ENCODE results near the gene AKT3.
A peak's percentile ranks its signal among the peaks of the same experiment; 100 is the strongest.

The AKT3 gene

DNA sequence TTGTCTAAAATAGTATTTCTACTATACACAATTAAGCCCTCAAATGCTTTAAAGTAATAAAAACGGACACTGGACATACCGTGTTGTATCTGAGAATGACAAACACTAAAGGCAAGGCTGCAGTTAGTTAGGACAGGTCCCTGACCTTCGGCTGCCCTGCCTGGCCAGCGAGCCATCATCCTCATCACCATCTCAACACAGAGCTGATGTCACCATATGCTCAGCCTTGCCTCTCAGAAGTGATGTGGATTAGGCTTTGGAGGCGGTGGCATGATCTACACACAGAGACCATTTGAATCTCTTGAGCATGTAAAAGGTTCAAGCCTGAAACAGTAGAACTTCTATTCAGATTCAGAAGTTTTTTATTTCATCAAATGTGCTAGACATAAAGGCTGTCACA lies 349.5 kb downstream of the AKT3 start:
- DNase-seq: no peak

DNA sequence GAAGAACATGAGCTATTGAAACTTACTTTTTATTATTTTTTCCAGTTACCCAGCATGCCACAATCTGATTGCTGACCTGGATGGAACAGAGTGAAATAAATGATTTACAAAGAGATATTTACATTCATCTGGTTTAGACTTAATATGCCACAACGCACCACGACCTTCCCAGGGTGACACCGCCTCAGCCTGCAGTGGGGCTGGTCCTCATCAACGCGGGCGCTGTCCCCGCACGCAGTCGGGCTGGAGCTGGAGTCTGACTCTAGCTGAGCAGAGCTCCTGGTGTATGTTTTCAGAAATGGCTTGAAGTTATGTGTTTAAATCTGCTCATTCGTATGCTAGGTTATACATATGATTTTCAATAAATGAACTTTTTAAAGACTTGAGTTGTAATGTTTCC lies 350.3 kb downstream of the AKT3 start:
- DNase-seq: no peak

DNA sequence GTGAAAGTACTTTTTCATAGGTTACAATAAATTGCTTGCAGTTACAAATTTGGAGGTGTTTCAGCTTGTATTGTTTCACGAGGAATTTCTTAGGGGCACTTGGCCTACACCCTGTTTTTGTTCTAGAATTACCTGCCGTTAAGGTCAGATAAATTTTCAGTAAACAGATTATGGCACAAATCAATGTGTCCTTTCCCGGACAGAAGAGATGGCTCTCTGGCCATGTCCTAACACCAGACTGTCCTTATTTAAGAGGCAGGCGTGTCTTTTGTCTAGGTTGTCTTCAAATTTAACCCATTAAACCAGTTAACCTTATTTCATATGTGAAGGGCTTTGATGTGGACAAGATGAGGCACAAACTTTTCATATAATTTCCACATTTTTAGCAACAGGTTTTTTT lies 350.8 kb downstream of the AKT3 start:
- DNase-seq: no peak

DNA sequence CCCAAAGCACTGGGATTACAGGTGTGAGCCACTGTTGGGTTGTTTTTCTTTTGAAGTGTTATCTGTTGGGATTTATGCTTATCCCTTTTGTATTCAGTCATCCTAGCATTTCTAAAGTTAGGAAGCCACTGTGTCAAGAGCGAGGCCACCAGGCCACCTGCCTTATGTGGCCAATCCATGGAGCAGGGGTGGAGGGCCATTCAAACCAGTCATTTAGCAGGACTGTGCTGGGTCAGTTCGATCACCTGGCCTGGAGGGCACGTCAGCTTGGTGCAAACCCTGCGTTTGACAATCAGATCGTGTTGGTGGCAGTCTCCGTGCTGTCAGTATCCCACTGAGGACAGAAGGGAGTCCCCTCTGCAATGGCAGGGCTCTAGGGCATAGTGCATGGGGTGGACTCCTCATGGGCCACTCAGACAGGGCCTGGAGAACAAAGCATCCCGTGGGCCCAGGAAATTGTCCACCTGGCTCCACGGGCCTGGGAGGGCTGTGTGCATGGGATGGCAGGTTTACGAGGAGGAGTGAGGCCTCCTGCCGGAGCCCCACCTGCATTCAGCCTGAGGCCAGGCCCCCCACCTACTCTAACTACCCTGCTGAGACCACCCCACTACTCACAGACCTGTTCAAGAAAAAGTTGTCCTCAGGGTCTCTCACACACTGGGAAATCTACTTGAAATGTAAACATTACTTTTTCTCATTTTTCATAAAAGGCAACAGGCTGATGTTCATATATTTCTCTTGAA lies 351.9 kb downstream of the AKT3 start:
- DNase-seq: no peak

DNA sequence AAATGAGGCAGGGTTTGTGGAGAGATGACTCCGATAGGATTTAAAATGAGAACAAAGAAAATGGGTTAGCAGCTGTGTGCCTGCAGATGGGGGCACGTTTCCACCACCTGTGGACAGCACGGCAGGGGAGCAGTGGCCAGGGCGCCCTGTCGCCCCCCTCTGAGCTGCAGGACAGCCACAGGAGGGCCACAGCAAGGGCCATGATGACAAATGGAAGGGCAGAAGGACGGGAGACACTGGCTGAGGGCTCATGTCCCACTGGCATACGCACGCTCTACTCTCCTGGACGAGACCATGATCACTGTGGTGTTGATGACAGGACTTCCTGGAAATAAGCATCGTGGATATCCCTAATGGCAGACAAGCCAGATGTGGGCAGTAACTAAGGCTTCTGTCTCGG lies 353.2 kb downstream of the AKT3 start:
- DNase-seq: no peak

- peak; percentile 79 for DNase-seq
Measured at GRCh38 chr1:243496187-243496646, 353.8 kb downstream of the AKT3 start.

- no peak for DNase-seq
Measured at GRCh38 chr1:243495442-243496186, 354.4 kb downstream of the AKT3 start.

- no peak for DNase-seq
Measured at GRCh38 chr1:243494741-243495431, 355.2 kb downstream of the AKT3 start.

GRCh38 chr1:243493156-243494129 lies 356.6 kb downstream of the AKT3 start:
- no peak for DNase-seq

DNA sequence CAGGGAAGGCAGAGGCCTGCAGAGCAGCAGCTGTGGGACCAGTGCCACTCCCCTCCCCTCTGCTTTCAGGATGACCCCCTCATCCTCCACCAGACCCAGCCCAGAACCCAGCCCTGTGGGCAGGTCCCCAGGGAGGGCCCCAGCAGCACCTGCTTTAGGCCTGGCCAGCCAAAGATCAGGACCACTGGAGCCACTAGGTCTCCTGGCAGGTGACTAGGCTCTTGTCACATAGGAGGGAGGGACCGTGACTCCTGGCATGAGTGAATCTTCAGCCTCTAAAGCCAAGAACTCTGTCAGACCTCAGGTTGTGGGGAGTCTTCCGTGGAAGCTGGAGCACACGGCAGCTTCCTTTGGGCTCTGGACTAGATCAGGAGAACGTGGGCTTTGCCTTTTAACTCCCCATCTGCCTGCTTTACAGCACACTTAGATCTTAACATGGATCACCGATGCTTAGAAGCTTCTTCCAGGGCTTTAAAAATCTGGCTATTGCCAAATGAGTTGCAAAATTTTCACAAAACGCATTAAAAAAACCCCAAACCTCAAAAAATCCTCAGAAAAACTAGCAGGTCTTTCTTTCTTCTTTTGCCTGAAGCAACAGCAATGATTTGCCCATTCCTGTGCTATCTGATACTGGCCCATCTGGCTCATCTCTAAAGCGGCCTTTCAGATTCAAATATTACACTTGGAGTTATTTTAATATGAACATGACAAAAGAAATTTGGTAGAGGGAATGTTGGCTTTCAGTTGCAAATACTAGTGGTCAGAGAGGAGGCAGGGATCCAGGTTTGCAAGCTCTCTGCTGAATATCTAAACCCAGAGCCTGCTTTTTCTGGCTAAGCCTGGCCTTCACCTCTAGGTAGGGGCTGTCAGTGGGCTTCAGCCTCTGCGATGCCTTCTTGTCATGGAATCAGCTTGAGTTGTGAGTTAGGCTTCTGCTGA lies 359.0 kb downstream of the AKT3 start:
- DNase-seq: no peak

GRCh38 chr1:243489681-243490546 lies 360.1 kb downstream of the AKT3 start:
- DNase-seq: no peak

DNA sequence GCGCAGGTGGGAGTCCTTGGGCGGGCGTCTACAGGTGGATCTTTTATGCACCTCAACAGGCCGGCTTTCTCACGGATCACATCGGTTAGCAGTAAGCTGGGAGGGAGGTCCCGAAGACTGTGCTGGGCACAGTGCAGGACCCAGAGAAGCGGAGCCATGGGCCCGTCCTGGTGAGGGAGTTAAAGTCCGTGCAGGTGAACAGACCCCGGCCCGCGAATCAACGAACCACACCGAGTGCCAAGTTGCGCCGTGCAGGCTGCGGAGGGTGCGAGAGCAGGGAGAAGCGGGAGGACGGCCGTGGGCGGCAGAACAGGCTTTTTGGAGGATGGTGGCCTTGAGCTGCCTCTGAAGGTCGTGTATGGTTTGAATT lies 360.9 kb downstream of the AKT3 start:
- no peak for DNase-seq

DNA sequence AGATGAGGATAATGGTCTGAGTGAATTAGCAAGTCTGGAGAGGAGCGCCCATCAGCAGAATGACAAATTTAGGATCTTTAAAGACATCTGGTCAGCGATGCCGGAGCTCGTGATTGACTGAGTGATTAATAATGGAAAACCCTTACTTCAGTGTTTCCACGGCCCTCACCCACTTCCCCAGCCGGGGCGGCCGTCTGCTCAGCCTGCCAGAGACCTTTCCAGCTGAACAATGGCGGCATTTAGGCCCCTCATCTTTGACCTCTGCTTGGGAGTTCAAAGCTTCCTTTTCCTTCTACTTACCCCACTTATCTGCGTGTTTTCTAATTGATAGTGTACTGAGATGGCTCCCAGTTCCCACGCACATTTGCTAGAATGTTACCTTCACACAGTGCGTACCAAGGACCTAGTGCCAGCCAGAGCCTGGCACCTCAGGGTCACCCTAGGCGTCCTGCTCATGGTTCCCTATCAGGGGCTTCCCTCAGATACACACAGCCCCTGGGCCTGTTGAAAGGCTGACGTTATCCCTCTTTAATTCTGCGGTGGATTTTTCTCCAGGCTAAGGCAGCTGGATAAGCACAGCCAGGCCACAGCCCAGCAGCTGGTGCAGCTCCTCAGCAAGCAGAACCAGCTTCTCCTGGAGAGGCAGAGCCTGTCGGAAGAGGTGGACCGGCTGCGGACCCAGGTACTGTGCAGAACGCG lies 361.4 kb downstream of the AKT3 start:
- DNase-seq: no peak

- DNase-seq: no peak
Measured at GRCh38 chr1:243487649-243488227, 362.3 kb downstream of the AKT3 start.

GRCh38 chr1:243487036-243487648 lies 362.9 kb downstream of the AKT3 start:
- DNase-seq: no peak

- DNase-seq: no peak
Measured at GRCh38 chr1:243483952-243484351, 366.1 kb downstream of the AKT3 start.

DNA sequence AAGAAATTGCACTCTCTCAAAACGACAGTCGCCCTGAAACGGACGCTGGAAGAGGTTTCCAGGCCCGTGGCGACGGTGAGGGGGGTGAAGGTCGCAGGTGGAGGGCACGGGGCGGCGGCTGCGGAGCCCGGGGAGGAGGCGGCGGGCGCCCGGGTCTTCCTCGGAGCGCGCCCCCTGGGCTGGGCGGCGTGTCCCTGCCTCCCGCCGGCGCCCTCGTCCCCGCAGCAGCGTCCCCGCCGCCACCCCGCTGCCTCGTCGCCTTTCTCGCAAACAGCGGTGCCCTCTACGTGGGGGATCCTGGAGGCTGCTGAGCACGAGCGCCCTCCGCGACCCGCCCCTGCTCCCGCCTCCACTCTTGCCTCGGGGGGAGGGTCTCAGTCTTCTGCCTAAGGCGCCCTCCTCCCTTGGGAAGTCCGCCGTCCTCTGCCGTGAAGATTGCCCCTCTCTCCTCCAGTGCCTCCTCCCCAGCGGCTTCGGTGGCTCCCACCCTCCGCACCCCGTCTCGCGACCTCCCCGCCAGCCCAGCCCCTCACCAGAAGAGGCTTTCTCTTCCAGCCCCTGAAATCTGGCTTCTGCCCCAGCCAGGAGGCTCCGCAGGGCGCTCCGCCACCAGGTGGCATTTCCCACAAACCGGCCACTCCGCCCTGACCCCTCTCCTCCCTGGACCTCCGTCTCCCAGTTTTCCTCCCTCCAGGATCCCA lies 366.8 kb downstream of the AKT3 start:
- no peak for DNase-seq
